Stimulated activated CD4-positive, alpha-beta T cell treated with anti-CD3 and anti-CD28 coated beads, Interleukin-4, amount 100 ng/mL, for 1 hour (primary cell): ENCODE measurements around the gene RFC4.
A peak's percentile ranks its signal among the peaks of the same experiment; 100 is the strongest.
"Not testable (repeated sequence)": the region's sequence is repeated elsewhere in the genome, so short reads cannot be mapped to it uniquely, and the experiment has no call there.

Experiments
- DNase-seq: peaks from one replicate; pipeline ENCODE4 v3.0.0-alpha.2; 2020

RFC4 gene

DNA sequence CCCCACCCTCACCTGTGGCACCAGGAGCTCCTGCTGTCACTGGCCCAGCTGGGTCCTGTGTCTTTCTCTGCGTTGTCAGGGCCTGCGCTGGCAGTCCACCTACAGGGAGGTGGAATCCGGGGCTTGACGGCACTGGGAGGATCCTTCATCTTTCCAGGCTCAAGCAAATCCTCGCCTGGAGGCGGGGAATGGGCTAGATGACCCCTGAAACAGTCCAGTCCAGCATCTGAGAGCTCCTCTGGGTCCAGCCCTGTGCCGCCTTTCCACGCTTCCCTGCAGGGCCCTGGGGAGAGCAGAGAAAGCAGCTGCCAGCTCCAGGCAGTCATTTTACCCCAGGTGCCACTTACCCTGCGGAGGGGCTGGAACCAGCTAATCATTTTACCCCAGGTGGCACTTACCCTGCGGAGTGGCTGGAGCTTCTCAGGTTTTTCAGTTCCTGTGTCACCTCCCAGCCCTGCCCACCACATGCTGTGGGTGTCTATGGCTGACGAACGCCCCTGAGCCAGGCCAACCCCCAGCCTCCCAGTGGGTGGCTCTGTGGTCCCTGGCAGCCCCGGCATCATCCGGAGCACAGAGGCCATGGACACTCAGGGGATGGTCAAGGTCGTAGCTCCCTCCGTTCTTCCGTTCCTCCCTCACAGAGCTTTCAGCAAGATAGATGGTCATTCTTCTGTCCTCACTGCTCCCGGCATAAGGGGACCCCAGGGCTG is 18.3 kb upstream of the RFC4 start:
- DNase-seq, result peak; percentile 4

GRCh38 chr3:186823386-186823785 is 17.1 kb upstream of the RFC4 start:
- DNase-seq, result no peak

- DNase-seq, result not testable (repeated sequence)
Observed at GRCh38 chr3:186822388-186822759, 16.1 kb upstream of the RFC4 start.

GRCh38 chr3:186821429-186822387 is 15.4 kb upstream of the RFC4 start:
- DNase-seq, result no peak

DNA sequence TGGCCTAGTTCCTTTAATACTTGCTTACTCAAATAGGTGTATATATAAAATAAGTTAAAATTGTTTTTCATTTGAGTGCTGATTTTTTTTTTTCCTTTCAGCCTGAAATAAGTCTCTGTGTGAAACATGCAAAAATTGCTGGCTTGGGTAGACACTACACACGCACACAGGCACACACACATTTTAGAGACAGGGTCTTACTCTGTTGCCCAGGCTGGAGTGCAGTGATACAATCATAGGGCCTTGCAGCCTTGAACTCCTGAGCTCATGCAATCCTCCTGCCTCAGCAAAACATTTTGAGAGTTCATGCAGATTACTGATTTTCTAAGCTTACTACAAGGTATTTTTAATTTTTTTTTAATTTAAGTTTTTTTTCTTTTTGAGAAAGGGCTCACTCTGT is 12.7 kb upstream of the RFC4 start:
- no peak for DNase-seq

DNA sequence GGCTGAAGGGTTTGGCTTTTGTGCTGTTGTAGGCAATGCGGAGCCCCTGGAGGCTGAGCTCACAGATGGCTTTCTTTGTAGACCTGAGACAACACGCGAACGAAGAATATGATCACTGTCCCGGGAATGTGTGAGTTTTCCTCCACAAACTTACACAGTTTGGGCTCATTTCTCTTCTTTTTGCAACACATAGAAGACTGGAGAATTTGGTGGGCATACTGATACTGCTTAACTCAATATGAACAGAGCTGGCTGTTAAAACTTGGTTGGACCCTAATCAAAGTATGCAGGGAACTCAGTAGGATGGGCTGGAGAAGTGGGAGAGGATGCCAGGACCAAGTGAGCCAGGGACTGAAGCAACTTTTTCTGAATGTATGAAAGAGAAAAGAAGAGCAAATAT is 12.2 kb upstream of the RFC4 start:
- no peak for DNase-seq

DNA sequence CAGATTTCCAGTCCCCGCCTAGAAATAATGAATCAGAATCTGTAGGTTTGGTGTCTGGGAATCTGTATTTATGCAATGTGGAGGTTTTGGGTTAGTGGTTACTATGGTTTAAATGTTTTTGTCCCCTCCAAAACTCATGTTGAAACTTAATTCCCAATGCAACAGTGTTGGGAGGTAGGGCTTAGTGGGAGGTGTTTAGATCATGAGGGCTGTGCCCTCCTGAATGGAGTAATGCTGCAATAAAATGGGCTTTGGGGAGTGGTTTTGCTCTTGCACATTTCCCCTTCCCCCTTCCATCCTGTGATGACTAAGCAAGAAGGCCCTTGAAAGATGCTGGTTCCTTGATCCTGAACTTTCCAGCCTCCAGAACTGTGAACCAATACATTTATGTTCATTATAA is 9.2 kb upstream of the RFC4 start:
- no peak for DNase-seq

- no peak for DNase-seq
Observed at GRCh38 chr3:186814100-186814499, 7.8 kb upstream of the RFC4 start.

- DNase-seq, result not testable (repeated sequence)
Observed at GRCh38 chr3:186811313-186811712, 5.0 kb upstream of the RFC4 start.

GRCh38 chr3:186810336-186810996 is 4.2 kb upstream of the RFC4 start:
- no peak for DNase-seq

GRCh38 chr3:186807231-186807630 is 949 bp upstream of the RFC4 start:
- DNase-seq, result no peak

- DNase-seq, result not testable (repeated sequence)
Observed at GRCh38 chr3:186803447-186803846, 2.8 kb downstream of the RFC4 start.

DNA sequence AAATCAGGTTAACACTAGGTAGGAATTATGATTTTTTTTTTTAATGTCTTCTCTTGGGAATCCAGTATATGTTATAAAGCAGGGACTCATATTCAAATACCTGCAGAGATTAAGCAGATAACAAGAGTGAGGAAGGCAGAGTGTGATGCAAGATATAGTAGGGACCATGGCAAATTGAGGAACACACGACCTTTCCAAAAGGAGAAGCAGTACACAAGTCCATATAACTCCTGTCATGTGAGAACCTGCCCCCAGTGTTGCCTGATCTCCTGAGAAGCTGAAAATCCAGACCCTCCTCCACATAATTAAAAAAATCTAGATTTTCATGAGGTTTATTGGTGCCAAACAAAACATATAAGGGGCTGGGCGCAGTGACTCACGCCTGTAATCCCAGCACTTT is 3.6 kb downstream of the RFC4 start:
- DNase-seq, result no peak

DNA sequence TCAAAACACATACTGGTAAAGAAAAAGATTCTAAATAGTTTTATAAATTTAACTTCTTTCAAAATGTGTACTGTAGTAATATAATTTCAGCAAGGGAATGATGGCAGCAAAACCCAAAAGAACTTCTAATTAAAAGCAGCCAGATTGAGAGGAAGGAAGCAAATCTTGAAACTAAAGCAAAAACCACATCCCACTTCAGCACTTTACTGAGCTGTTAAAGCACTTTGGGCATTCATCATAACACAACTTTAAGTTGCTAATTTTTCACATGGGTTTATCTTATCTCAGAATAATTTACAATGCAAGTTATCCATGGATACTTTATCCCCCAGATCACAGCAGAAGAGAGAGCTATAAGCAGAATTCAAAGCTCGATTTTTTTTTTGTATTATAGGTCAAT is 6.0 kb downstream of the RFC4 start:
- DNase-seq, result no peak

DNA sequence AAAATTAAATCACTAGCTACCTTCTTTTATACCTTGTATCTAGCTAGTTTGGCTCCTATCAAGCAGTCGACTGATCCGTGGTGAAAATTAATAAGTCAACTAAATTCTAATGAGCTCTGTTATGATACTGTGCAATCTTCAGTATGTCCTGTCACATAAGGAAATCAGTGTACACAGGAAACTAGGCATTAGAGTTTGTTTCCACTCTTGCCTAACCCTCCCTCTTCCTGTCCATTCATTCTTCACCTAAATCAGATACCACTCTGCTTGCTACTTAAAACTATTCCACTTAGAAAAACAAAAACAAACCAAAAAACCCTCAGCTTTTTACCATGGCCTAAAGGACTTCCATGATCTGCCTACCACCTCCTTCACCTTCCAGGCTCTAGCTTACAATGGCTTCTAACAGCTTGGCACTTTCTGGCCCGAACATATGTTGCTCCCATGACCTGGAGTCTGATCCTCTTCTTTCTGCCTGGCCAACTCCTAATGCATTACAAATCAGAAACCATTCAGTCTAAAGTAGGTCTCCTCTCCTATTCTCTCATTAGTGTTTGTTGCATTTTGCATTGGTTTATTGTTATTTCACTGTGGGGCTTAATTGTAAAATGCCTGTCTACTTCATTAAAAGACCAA is 7.9 kb downstream of the RFC4 start:
- no peak for DNase-seq

DNA sequence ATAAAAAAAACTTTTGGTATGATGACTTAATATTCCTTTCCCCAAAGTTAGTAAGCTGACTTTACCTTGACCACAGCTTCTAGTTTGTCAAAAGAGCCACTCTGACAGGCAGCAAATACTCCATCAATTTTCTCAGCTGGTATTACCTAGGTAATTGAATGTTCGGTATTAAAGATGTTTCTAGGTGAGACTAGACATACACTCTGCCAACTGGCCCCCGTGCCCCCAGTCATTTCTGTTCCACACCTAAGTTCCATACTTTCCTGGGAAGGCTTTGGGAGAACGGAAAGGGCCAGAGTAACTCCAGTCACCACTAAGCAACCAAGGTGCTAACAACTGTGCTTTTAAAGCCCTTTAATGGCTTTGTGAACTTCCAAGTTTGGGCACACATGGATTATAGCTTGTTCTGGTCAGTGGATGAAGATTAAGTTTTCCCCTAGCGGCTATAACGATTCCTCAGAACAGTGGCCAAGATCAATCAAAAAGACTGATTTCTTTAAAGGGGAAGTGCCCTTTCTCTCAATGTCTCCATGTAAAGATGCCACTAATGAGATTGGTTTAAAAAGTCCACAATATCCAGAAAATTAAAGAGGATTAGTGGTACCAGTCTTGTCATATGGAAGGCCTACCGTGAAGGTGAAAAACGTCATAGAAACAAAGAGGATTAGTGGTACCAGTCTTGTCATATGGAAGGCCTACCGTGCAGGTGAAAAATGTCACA is 15.9 kb downstream of the RFC4 start:
- peak; percentile 23 for DNase-seq

GRCh38 chr3:186789554-186790260 is 16.6 kb downstream of the RFC4 start:
- no peak for DNase-seq

DNA sequence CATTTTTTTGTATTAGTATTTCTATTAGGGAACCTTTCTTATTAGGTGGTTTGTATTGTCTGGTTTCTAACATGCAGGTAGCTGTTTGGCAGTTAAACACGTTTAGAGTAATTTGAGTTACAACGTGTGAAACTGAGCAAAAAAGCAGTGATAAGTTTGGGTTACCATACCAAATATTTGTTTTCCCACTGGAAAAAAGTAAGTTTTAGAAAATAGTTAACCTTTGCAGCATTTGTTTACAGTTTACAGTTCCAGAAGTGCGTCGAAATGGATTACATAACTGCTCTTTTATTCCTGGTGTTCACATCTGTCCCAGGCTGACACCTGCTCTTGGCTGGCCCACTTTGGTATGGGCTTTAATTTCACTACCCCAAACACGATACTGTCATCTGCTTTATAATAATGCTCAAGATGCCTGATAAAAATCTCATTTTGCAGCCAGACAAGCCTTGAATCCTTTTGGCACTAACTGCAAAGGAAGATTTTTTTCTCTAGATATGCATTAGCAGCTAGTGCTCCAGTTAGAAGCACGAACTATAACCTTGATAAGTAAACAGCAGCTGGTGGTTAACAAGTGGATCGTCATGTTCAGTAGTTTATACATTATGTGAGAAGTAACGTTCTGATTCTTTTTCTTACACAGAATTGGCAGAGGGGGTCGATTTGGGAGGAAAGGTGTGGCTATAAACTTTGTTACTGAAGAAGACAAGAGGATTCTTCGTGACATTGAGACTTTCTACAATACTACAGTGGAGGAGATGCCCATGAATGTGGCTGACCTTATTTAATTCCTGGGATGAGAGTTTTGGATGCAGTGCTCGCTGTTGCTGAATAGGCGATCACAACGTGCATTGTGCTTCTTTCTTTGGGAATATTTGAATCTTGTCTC is 17.6 kb downstream of the RFC4 start:
- no peak for DNase-seq

DNA sequence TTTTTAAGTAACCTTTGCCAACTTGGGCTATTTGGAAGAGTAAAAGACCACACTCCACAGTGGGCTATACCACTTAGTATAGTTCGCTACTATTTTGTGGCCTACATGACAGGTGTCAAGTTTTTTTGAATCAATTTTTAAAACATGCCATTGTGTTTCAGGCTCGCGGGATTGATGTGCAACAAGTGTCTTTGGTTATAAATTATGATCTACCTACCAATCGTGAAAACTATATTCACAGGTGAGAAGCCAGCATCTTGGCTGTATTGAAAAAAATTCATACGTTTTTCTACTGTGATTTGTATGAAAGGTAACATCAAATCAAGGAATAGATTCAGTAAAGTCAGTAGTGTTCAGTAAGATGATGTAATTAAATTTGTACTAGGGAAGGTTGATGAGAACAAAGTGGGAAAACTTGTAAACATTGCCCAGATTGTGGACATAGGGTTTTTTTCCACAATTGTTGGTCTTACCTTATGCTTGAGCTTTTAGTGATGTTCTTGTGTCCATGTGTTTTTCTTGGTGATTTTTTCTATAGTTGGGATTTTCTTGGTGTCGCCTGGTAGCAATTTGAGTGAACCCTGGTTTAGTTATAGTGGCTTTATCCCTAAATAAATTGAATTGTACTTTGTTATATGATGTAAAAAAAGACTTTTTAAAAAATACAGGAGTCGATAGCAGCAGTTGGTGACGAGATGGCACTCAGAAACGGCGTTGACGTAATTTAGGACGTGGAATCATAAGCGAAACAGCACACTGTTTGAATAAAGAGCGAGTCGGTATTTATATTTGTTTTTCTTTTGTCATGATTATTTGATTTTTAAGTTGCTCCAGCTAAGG is 18.4 kb downstream of the RFC4 start:
- DNase-seq, result no peak

- DNase-seq, result no peak
Observed at GRCh38 chr3:186786922-186787321, 19.4 kb downstream of the RFC4 start.
